Activated CD8-positive, alpha-beta memory T cell treated with anti-CD3 and anti-CD28 coated beads, Interleukin-2, amount 50 U/mL, for 1 hour (primary cell): ENCODE results near the gene RXFP2.

Experiments used
- DNase-seq: peaks from one replicate; pipeline ENCODE4 v3.0.0-alpha.2; 2020; ENCODE audit errors: extremely low read depth

The RXFP2 gene

DNA sequence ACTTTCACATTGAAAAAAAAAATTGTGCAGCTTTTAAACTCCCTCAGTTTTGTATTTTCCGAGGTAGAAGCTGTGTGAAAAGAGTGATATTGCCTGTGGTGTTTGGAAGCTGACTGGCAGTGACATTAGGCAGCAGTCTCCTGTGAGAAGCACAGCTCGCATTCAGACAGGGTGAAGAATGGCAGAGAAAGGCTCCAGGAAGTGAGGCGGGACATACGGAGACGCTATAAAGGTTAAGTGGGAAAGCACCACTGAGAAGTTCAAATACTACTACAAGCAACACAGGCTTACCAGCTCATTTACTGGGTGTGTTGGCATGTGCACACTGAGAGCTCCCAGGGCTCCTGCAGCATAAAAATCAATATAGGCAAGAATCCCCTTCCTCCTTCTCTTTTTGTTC is 88.4 kb downstream of the RXFP2 start:
- DNase-seq, result no peak

DNA sequence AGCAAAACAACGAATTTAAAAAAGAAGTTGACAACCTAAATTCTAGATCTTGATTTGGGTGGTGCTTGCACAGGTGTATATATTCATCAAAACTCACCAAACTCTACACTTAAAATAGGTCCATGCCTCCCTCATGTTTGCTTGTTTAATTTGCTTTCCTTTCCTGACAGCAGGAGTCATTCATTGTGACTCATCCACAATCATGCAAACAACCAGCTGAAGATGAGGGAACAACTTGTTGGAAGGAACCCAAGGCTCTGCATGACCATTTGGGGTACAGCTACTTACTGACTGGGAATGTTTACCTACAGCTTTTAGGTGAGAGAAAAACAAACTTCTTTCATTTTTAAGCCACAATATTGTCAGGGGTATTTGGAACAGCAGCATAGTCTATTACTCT is 96.6 kb downstream of the RXFP2 start:
- DNase-seq, result no peak

DNA sequence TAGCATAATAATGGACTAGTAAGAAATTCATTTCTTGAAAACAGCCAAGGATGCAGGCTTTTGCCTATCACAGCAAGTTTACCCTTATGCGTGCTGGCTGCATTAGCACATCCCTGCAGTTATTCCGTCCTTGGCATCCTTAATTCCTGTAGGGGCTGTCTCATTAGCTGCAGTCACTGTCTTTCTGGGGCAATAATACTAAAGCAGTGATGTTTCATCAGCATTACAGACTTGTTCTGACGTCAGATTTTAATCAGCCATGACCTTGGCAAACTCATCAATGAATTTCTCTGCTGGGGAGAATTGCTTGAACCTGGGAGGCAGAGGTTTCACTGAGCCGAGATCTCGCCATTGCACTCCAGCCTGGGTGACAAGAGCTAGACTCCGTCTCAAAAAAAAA is 103.7 kb downstream of the RXFP2 start:
- no peak for DNase-seq

DNA sequence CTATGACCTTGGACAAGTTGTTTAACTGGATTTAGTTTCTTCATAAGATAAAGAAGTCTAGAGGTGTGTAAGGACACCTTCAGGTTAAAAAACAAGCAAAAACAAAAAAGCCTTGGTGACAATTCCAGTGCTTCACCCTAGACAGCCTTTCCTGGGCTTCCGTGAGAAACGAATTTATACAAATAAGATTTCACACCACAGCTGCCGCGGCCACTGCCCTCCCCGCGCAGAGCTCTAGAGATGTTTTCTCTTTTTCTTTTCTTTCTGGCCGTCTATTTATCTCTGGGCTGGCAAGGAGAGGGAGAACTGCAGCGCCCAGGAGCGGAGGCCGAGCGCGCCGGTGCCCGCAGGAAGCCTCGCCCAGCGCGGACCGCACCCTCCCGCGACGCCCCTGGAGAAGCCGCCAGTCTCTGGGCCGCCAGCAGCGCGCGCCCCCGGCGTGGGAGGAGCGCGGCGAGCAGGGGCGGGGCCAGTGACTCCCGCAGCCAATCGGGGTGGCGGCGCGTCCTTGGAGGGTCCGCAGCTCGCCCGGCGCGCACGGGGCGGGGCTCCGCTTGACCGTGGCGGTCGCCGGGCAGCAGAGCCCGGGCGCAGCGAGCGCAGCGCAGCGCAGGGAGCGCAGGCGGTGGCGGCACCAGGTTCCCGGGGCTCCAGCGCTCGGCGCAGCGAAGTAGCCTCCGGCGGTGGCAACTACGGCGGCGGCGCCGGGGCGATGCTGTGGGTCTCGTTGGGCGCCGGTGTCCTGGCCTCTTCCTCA is 107.0 kb downstream of the RXFP2 start:
- DNase-seq, result no peak

DNA sequence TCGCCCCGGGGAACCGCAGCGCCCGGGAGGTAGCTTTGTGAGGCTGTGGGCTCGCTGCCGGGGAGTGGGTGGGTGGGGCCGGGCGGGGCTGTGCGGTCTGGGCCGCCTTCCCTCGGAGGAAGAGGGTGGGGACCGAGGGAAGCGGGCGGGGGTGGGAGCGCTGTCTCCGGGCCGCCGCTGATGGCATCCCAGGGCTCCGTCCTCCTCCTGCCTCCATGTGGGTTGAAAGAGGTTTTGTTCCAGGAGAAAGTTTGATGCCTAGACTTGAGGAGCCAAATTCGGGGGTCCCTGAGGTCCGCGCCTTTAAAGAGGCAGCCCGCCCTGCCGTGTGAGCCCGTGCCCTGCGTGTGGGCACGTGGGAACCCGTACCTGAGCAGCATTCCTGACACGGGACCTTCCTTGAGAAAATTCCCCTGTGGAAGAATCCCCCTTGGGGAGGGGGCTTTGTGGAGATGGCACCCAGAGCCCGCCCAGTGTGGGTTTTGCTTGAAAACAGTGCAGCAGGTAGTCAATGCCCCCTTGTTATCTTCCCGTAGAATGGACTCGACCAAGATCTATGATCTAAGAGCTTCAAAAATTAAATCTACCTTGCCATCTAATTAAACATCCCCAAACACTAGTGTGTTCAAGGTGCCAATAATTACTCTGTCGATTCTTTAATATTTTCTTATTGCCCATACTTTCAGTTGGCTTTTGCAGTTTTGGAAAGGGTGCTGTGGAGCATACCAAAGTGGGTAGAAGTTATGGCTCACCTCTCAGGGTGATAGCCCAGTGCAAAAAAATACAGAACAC is 107.8 kb downstream of the RXFP2 start:
- no peak for DNase-seq

DNA sequence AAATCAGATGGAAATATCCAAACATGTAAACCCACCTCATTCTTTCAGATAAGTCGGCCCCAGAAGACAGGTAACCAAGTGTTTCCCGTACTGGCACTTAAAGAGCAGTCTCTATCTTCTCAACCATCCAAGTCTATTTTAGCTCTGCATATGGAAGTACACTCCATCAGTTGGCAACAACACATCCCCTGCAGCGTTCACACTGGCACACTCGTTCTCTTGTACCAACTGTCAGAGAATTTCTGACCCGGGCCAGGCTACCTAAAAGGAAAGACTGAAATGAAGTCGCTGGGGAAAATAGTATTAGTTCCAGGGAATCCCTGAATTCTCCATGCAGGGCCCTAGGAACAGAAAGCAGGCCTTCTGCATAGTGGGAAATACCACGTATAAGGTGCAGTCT is 109.3 kb downstream of the RXFP2 start:
- no peak for DNase-seq

DNA sequence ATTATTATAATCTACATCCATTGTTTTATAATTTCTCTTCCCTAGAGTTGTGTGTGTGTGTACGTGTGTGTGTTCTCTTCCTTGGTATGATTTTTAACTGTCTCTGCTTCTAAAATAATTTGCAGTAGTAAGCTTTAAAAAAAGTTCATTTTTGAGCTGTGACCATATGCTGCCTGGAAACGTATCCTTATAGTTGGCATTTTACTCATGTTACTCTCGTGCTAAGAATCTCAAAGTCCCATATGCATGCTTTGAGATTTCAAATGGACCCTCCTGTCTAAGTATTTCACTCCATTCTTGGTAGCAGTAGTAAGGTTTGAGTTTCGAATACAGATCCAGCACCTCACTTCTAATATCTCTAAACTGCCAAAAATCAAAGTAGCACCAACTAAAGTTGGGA is 109.9 kb downstream of the RXFP2 start:
- no peak for DNase-seq

DNA sequence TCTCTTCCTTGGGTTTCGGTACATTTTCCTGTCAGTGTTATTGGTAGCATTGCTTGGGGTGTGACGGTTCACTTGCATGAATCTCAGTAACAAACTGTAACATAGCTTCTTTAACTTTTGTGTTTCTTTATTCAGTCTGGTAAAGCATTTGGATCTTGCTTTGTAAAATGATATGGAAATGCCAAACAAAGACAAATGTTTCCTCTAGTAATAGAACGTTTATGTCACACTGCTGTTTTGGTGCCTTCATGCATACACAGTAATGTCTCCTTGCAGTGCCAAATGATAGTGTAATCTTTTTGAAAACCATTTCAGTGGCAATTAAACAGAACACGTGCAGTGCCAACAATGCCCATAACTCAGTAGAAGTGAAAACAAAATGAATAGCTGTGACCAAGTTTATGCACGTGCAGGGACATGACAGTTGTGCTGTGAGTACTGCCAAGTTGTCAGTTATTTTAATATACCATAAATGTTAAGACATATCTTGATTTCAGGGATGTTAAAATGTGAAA is 110.8 kb downstream of the RXFP2 start:
- DNase-seq, result no peak

DNA sequence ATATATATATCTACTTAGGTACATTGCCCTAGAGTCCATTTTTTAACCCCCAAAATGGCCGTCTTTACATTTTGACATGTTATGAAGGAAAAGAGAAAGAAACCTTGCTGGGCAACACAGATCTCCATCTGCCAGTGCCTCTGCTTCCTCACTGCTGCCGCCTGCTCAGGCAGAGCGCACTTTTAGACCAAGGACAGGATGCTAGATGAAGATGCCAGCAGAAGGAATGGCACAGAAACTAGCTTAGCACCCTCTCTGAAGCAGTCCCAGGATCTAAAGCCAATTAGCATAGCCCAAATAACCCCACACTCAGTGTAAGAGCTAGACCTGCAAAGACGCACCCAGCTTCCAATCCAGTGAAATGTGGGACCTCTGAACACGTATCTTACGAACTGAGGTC is 111.9 kb downstream of the RXFP2 start:
- DNase-seq, result no peak
